Loucy (cell line): ENCODE data around the gene ZNRF3.

ENCODE experiments used
- H2AFZ ChIP-seq: fragments of 200-600 bp; sonication (generic); 2 replicates; pipeline ENCODE4 v1.6.0; 2016; ENCODE audit warnings: antibody characterized with exemption, mild to moderate bottlenecking, low read length, moderate library complexity
- H3F3A ChIP-seq: fragments of 200-600 bp; 2 replicates; pipeline ENCODE4 v1.6.0; 2016; ENCODE audit warnings: antibody characterized with exemption, low read depth, mild to moderate bottlenecking
- H3K27me3 ChIP-seq: fragments of 200-600 bp; sonication (generic); 2 replicates; pipeline ENCODE4 v1.6.1; 2014; ENCODE audit warnings: low read length, mild to moderate bottlenecking; ENCODE audit not compliant: insufficient read depth, poor library complexity, severe bottlenecking
- H3K36me3 ChIP-seq: fragments of 200-600 bp; sonication (generic); 2 replicates; pipeline ENCODE4 v1.6.1; 2016; ENCODE audit warnings: low read length; ENCODE audit not compliant: insufficient read depth
- H3K4me1 ChIP-seq: fragments of 200-600 bp; sonication (generic); 2 replicates; pipeline ENCODE4 v1.5.1; 2014; ENCODE audit warnings: low read length, mild to moderate bottlenecking; ENCODE audit not compliant: insufficient read depth, poor library complexity, severe bottlenecking
- H3K4me2 ChIP-seq: fragments of 200-600 bp; sonication (generic); 2 replicates; pipeline ENCODE4 v1.6.0; 2014; ENCODE audit warnings: antibody characterized with exemption, low read length, low read depth, mild to moderate bottlenecking; ENCODE audit not compliant: poor library complexity, severe bottlenecking
- H3K4me3 ChIP-seq: fragments of 200-600 bp; sonication (generic); 2 replicates; pipeline ENCODE4 v1.5.1; 2014; ENCODE audit warnings: low read length, mild to moderate bottlenecking, mixed read lengths; ENCODE audit not compliant: poor library complexity, severe bottlenecking
- H3K79me2 ChIP-seq: fragments of 200-600 bp; sonication (generic); 2 replicates; pipeline ENCODE4 v1.6.1; 2014; ENCODE audit warnings: low read length; ENCODE audit not compliant: insufficient read depth
- H3K9ac ChIP-seq: fragments of 200-600 bp; sonication (generic); 2 replicates; pipeline ENCODE4 v1.6.0; 2014; ENCODE audit warnings: mild to moderate bottlenecking, low read depth, low read length, moderate library complexity; ENCODE audit not compliant: poor library complexity, severe bottlenecking
- H3K9me2 ChIP-seq: fragments of 200-600 bp; sonication (generic); replicated peaks from 2 replicates; pipeline ENCODE4 v1.6.1; 2016; ENCODE audit warnings: low read depth, low read length, mixed read lengths
- H3K9me3 ChIP-seq: fragments of 200-600 bp; sonication (generic); 2 replicates; pipeline ENCODE4 v1.6.1; 2014; ENCODE audit warnings: mild to moderate bottlenecking, antibody characterized with exemption, low read length, low read depth; ENCODE audit not compliant: insufficient read depth
- H4K20me1 ChIP-seq: fragments of 200-600 bp; sonication (generic); 2 replicates; pipeline ENCODE4 v1.6.0; 2014; ENCODE audit warnings: antibody characterized with exemption, low read length, mild to moderate bottlenecking; ENCODE audit not compliant: insufficient read depth, poor library complexity, severe bottlenecking
- EZH2phosphoT487 ChIP-seq: fragments of 200-600 bp; IDR thresholded peaks from 2 replicates; pipeline ENCODE4 v1.6.1; 2018; ENCODE audit warnings: antibody characterized with exemption, mild to moderate bottlenecking, moderate library complexity, borderline replicate concordance
- TF ChIP-seq, protein P1 (sequence below): fragments of 200-600 bp; sonication (generic); conservative IDR thresholded peaks from 2 replicates; pipeline ENCODE4 v1.5.1; 2014; ENCODE audit warnings: mild to moderate bottlenecking, antibody characterized with exemption, low read length

Gene ZNRF3

DNA sequence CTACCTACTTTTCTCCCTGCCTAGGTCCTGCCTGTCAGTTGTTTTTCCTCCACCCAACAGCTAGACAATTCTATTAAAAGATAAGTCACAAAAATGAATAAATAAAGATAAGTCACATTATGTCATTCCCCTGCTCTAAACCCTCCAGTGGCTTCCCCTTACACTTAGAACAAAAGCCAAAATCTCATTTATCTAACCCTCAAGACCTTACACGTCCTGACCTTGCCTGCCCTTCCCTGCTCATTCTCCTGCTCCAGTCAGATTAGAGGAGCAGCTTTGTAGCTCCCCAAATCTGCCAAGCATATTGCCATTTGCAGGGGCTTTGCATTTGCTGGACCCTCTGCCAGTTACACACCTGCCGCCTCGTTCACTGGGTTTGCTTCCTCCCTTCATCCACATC lies 206.1 kb downstream of the ZNRF3 start:
- no peaks in the 10 kb centered on the region for H3K36me3 ChIP-seq
- no peaks in the 10 kb centered on the region for H3K9me2 ChIP-seq
- no peak overlapping the region for H2AFZ ChIP-seq
- no peaks in the 10 kb centered on the region for H3K9me3 ChIP-seq
- H3K4me2 ChIP-seq: no peak overlapping the region
- H3K4me3 ChIP-seq: no peak overlapping the region
- H3F3A ChIP-seq: no peaks in the 10 kb centered on the region
- no peaks in the 10 kb centered on the region for H4K20me1 ChIP-seq
- no peaks in the 10 kb centered on the region for H3K4me1 ChIP-seq
- H3K27me3 ChIP-seq: no peaks in the 10 kb centered on the region
- no peak for TF ChIP-seq EZH2phosphoT487
- TF ChIP-seq, protein P1, sequence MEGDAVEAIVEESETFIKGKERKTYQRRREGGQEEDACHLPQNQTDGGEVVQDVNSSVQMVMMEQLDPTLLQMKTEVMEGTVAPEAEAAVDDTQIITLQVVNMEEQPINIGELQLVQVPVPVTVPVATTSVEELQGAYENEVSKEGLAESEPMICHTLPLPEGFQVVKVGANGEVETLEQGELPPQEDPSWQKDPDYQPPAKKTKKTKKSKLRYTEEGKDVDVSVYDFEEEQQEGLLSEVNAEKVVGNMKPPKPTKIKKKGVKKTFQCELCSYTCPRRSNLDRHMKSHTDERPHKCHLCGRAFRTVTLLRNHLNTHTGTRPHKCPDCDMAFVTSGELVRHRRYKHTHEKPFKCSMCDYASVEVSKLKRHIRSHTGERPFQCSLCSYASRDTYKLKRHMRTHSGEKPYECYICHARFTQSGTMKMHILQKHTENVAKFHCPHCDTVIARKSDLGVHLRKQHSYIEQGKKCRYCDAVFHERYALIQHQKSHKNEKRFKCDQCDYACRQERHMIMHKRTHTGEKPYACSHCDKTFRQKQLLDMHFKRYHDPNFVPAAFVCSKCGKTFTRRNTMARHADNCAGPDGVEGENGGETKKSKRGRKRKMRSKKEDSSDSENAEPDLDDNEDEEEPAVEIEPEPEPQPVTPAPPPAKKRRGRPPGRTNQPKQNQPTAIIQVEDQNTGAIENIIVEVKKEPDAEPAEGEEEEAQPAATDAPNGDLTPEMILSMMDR: no peak
- H3K9ac ChIP-seq: no peak overlapping the region
- H3K79me2 ChIP-seq: no peaks in the 10 kb centered on the region

DNA sequence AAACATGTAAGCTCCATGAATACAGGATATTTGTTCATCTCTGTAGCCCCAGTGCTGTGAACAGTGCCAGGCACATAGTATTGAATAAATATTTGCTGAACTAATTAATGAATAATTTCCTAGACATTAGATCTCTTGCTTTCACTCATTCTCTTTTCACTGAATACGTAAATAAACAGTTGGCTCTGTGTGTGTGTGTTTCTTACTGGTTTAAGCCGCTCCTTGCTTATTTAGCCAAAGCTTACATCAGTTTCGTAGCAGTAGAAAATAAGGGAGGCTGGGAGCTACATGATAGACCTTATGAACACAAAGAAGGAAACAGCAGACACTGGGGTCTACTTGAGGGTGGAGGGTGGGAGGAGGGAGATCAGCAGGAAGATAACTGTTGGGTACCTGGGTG lies 206.7 kb downstream of the ZNRF3 start:
- no peak overlapping the region for H3K4me2 ChIP-seq
- H3K9ac ChIP-seq: no peak overlapping the region
- no peaks in the 10 kb centered on the region for H3K9me2 ChIP-seq
- H3F3A ChIP-seq: no peaks in the 10 kb centered on the region
- no peaks in the 10 kb centered on the region for H3K4me1 ChIP-seq
- H4K20me1 ChIP-seq: no peaks in the 10 kb centered on the region
- H3K79me2 ChIP-seq: no peaks in the 10 kb centered on the region
- no peak overlapping the region for H3K4me3 ChIP-seq
- TF ChIP-seq EZH2phosphoT487: no peak
- TF ChIP-seq, protein P1: no peak
- H3K9me3 ChIP-seq: no peaks in the 10 kb centered on the region
- no peaks in the 10 kb centered on the region for H3K27me3 ChIP-seq
- H3K36me3 ChIP-seq: no peaks in the 10 kb centered on the region
- H2AFZ ChIP-seq: no peak overlapping the region

DNA sequence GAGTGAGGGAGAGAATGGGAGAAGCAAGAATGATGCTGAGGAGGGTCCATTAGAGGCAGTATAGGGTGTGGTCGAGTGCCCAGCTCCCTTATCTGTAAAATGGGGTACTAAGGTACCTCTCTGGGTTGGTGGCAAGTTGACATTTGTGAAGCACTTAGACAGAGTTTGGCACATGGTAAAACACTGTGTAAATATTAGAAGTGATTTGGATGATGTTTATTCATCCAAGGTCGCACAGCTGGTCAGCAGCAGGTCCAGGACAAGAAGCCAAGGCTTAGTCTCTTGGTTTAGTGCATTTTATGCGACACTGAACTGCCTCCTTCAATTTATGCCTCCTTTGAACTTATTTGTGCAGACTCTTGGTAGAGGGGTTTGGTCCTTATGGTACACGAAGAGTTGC lies 208.9 kb downstream of the ZNRF3 start:
- H3K36me3 ChIP-seq: no peaks in the 10 kb centered on the region
- no peaks in the 10 kb centered on the region for H3F3A ChIP-seq
- H3K27me3 ChIP-seq: no peaks in the 10 kb centered on the region
- no peak overlapping the region for H2AFZ ChIP-seq
- H3K9me3 ChIP-seq: no peaks in the 10 kb centered on the region
- no peaks in the 10 kb centered on the region for H3K79me2 ChIP-seq
- no peak overlapping the region for H3K4me2 ChIP-seq
- no peaks in the 10 kb centered on the region for H3K9me2 ChIP-seq
- no peaks in the 10 kb centered on the region for H4K20me1 ChIP-seq
- H3K9ac ChIP-seq: no peak overlapping the region
- TF ChIP-seq, protein P1: no peak
- TF ChIP-seq EZH2phosphoT487: no peak
- no peak overlapping the region for H3K4me3 ChIP-seq
- H3K4me1 ChIP-seq: no peaks in the 10 kb centered on the region
